Measurements from ENCODE around the gene ERBB4.

- TF ChIP-seq CTCF (IDR thresholded peaks at IDR 0.05; ENCODE audit: insufficient read depth, low read depth, low read length) (no peak), EZH2 (IDR thresholded peaks at IDR 0.05; ENCODE audit: insufficient read depth, low read length) (no peak)
Measured at GRCh38 chr2:212153923-212154322, 384.7 kb downstream of the ERBB4 start.

All from astrocyte (in vitro differentiated cells and primary cell).